Trophoblast cell (in vitro differentiated cells and primary cell): Measurements from ENCODE around the gene AUTS2.

ENCODE experiments used
- DNase-seq, 2 donors: peaks; one replicate each; pipeline ENCODE4 v3.0.0-alpha.2; 2016
- H2AFZ ChIP-seq: 2 replicates; pipeline ENCODE4 v1.6.1; 2013; ENCODE audit warnings: low read length, moderate library complexity, mild to moderate bottlenecking; ENCODE audit not compliant: insufficient read depth, poor library complexity
- H2AK5ac ChIP-seq: 2 replicates; pipeline ENCODE4 v1.6.1; 2013; ENCODE audit warnings: mild to moderate bottlenecking, low read length
- H2BK120ac ChIP-seq: 2 replicates; pipeline ENCODE4 v1.6.1; 2013; ENCODE audit warnings: low read length, mild to moderate bottlenecking, moderate library complexity; ENCODE audit not compliant: insufficient read depth, poor library complexity
- H2BK12ac ChIP-seq: 2 replicates; pipeline ENCODE4 v1.6.1; 2013; ENCODE audit warnings: mild to moderate bottlenecking, low read length, moderate library complexity
- H2BK5ac ChIP-seq: 2 replicates; pipeline ENCODE4 v1.6.1; 2013; ENCODE audit warnings: low read length, low read depth, moderate library complexity, mild to moderate bottlenecking; ENCODE audit not compliant: poor library complexity
- H3K14ac ChIP-seq: 2 replicates; pipeline ENCODE4 v1.6.1; 2013; ENCODE audit warnings: mild to moderate bottlenecking, low read length
- H3K18ac ChIP-seq: 2 replicates; pipeline ENCODE4 v1.6.1; 2013; ENCODE audit warnings: mild to moderate bottlenecking, low read length
- H3K23ac ChIP-seq: 2 replicates; pipeline ENCODE4 v1.6.1; 2013; ENCODE audit warnings: low read length
- H3K27ac ChIP-seq: 2 replicates; pipeline ENCODE4 v1.5.1; 2013; ENCODE audit warnings: low read depth, mild to moderate bottlenecking, inconsistent platforms, low read length, moderate library complexity
- H3K27me3 ChIP-seq: 2 replicates; pipeline ENCODE4 v1.6.1; 2013; ENCODE audit warnings: inconsistent platforms, mild to moderate bottlenecking, low read length, moderate library complexity; ENCODE audit not compliant: insufficient read depth
- H3K36me3 ChIP-seq, 2 experiments: 1 replicate in 1 of 2; 2 replicates in 1 of 2; pipeline ENCODE4 v1.6.1; 2013; ENCODE audit warnings: low read length in 2 of 2, mild to moderate bottlenecking in 2 of 2, moderate library complexity in 1 of 2; ENCODE audit not compliant: insufficient read depth in 2 of 2, control insufficient read depth in 1 of 2
- H3K4ac ChIP-seq: 2 replicates; pipeline ENCODE4 v1.6.1; 2013; ENCODE audit warnings: low read depth, mild to moderate bottlenecking, low read length, moderate library complexity
- H3K4me1 ChIP-seq, 2 experiments: 1 replicate in 1 of 2; 2 replicates in 1 of 2; pipeline ENCODE4 v1.6.1; 2013; ENCODE audit warnings: low read length in 2 of 2, mild to moderate bottlenecking in 2 of 2, moderate library complexity in 1 of 2; ENCODE audit not compliant: insufficient read depth in 2 of 2, control insufficient read depth in 1 of 2
- H3K4me2 ChIP-seq: 2 replicates; pipeline ENCODE4 v1.6.1; 2013; ENCODE audit warnings: inconsistent platforms, mild to moderate bottlenecking, low read length, moderate library complexity
- H3K4me3 ChIP-seq: 2 replicates; pipeline ENCODE4 v1.5.1; 2013; ENCODE audit warnings: mild to moderate bottlenecking, low read depth, low read length, inconsistent platforms
- H3K79me1 ChIP-seq: one replicate; pipeline ENCODE4 v1.6.1; 2013; ENCODE audit warnings: low read length
- H3K79me2 ChIP-seq: 2 replicates; pipeline ENCODE4 v1.6.1; 2013; ENCODE audit warnings: low read length, mild to moderate bottlenecking; ENCODE audit not compliant: control insufficient read depth, insufficient read depth, poor library complexity
- H3K9ac ChIP-seq: 2 replicates; pipeline ENCODE4 v1.6.1; 2013; ENCODE audit warnings: mild to moderate bottlenecking, low read length
- H3K9me3 ChIP-seq: 2 replicates; pipeline ENCODE4 v1.6.1; 2013; ENCODE audit warnings: low read depth, mild to moderate bottlenecking, control low read depth, inconsistent platforms, low read length; ENCODE audit not compliant: insufficient read depth
- H4K12ac ChIP-seq: 2 replicates; pipeline ENCODE4 v1.6.1; 2013; ENCODE audit warnings: low read depth, mild to moderate bottlenecking, low read length, moderate library complexity
- H4K8ac ChIP-seq: 2 replicates; pipeline ENCODE4 v1.6.1; 2013; ENCODE audit warnings: low read depth, mild to moderate bottlenecking, low read length, moderate library complexity
- H4K91ac ChIP-seq: one replicate; pipeline ENCODE4 v1.6.1; 2013; ENCODE audit warnings: low read depth, mild to moderate bottlenecking, low read length, moderate library complexity
- WGBS: extraction: QIAGEN DNeasy Blood & Tissue Kit; methylation state at CpG from one replicate; pipeline ENCODE4 v1.1.7; 2013; ENCODE audit warnings: missing lambda C conversion rate; ENCODE audit not compliant: insufficient read length, insufficient coverage; ENCODE audit errors: extremely low coverage; 5-methylcytosine and 5-hydroxymethylcytosine counted together

AUTS2 gene

GRCh38 chr7:70670288-70670687 lies 1072.0 kb downstream of the AUTS2 start:
- Histone ChIP-seq H2BK12ac (no peak overlapping the region), H3K27ac (no peak overlapping the region), H2BK5ac (no peak overlapping the region), H3K79me2 (no peaks in the 10 kb centered on the region), H3K4me1 (no peaks in the 10 kb centered on the region), H3K4me2 (no peak overlapping the region), H3K36me3 (no peaks in the 10 kb centered on the region), H3K23ac (no peak overlapping the region), H3K4ac (no peak overlapping the region), H3K79me1 (peaks cover 1% of the 10 kb centered on the region), H2BK120ac (no peak overlapping the region), H4K91ac (no peak overlapping the region), H4K12ac (no peak overlapping the region), H3K14ac (no peak overlapping the region), H3K9ac (no peak overlapping the region), H3K9me3 (no peaks in the 10 kb centered on the region), H3K4me3 (no peak overlapping the region), H3K18ac (no peak overlapping the region), H3K27me3 (no peaks in the 10 kb centered on the region), H2AK5ac (no peak overlapping the region), H2AFZ (no peak overlapping the region), H4K8ac (no peak overlapping the region)
- no peak for DNase-seq
- WGBS: no CpG with 5 or more reads among the region's 7 CpGs

- Histone ChIP-seq H2BK12ac (no peak overlapping the region), H4K12ac (no peak overlapping the region), H4K8ac (no peak overlapping the region), H3K18ac (no peak overlapping the region), H3K23ac (no peak overlapping the region), H2AK5ac (no peak overlapping the region), H3K79me1 (peaks cover 1% of the 10 kb centered on the region), H3K27me3 (no peaks in the 10 kb centered on the region), H3K27ac (no peak overlapping the region), H3K4me1 (peaks cover 2% of the 10 kb centered on the region in 2 experiments), H3K14ac (no peak overlapping the region), H3K4me3 (no peak overlapping the region), H2BK5ac (no peak overlapping the region), H3K9me3 (no peaks in the 10 kb centered on the region), H3K4ac (no peak overlapping the region), H4K91ac (no peak overlapping the region), H3K36me3 (no peaks in the 10 kb centered on the region), H3K79me2 (no peaks in the 10 kb centered on the region), H2BK120ac (no peak overlapping the region), H3K9ac (no peak overlapping the region), H2AFZ (no peak overlapping the region), H3K4me2 (no peak overlapping the region)
- no peak for DNase-seq
- no CpG with 5 or more reads among the region's 11 CpGs for WGBS
Measured at GRCh38 chr7:70673778-70674570, 1075.7 kb downstream of the AUTS2 start.

- peaks cover 1% of the 10 kb centered on the region for H3K79me1 ChIP-seq
- no peak overlapping the region for H2BK5ac ChIP-seq
- no peak overlapping the region for H4K8ac ChIP-seq
- no peak for DNase-seq
- no peaks in the 10 kb centered on the region for H3K27me3 ChIP-seq
- WGBS: no CpG with 5 or more reads among the region's 5 CpGs
- H3K4me1 ChIP-seq: peaks cover 2% of the 10 kb centered on the region in 2 experiments
- H4K12ac ChIP-seq: no peak overlapping the region
- H2BK120ac ChIP-seq: no peak overlapping the region
- H3K4me2 ChIP-seq: no peak overlapping the region
- no peak overlapping the region for H2AFZ ChIP-seq
- H3K18ac ChIP-seq: no peak overlapping the region
- H2AK5ac ChIP-seq: no peak overlapping the region
- no peak overlapping the region for H3K4me3 ChIP-seq
- no peak overlapping the region for H2BK12ac ChIP-seq
- no peak overlapping the region for H3K9ac ChIP-seq
- H4K91ac ChIP-seq: no peak overlapping the region
- H3K27ac ChIP-seq: no peak overlapping the region
- no peak overlapping the region for H3K14ac ChIP-seq
- no peak overlapping the region for H3K23ac ChIP-seq
- H3K79me2 ChIP-seq: no peaks in the 10 kb centered on the region
- H3K36me3 ChIP-seq: no peaks in the 10 kb centered on the region
- no peak overlapping the region for H3K4ac ChIP-seq
- H3K9me3 ChIP-seq: no peaks in the 10 kb centered on the region
Measured at GRCh38 chr7:70674571-70675010, 1076.3 kb downstream of the AUTS2 start.

- Histone ChIP-seq H4K12ac (no peak overlapping the region), H3K79me1 (peaks cover 1% of the 10 kb centered on the region), H2BK5ac (no peak overlapping the region), H3K27ac (no peak overlapping the region), H3K23ac (no peak overlapping the region), H2BK12ac (no peak overlapping the region), H3K27me3 (peaks cover 3% of the 10 kb centered on the region), H3K9ac (no peak overlapping the region), H3K4me3 (no peak overlapping the region), H3K4ac (no peak overlapping the region), H4K8ac (no peak overlapping the region), H3K4me2 (no peak overlapping the region), H3K14ac (no peak overlapping the region), H2AK5ac (no peak overlapping the region), H3K9me3 (no peaks in the 10 kb centered on the region), H3K4me1 (peaks cover 2% of the 10 kb centered on the region in 2 experiments), H3K79me2 (no peaks in the 10 kb centered on the region), H4K91ac (no peak overlapping the region), H2AFZ (no peak overlapping the region), H2BK120ac (no peak overlapping the region), H3K36me3 (no peaks in the 10 kb centered on the region), H3K18ac (no peak overlapping the region)
- WGBS: no CpG with 5 or more reads among the region's 5 CpGs
- no peak for DNase-seq
Measured at GRCh38 chr7:70676243-70676642, 1078.0 kb downstream of the AUTS2 start.
